ENCODE measurements around the gene TLCD5. TPM values are rescaled to one million over a fixed set of nuclear protein-coding genes. Genes with fewer than 3 reads are reported as not detected.
A peak's percentile ranks its signal among the peaks of the same experiment; 100 is the strongest.

The TLCD5 gene
- total RNA-seq, 2 donors from 2014 or later: 0.26 to 0.33 TPM

DNA sequence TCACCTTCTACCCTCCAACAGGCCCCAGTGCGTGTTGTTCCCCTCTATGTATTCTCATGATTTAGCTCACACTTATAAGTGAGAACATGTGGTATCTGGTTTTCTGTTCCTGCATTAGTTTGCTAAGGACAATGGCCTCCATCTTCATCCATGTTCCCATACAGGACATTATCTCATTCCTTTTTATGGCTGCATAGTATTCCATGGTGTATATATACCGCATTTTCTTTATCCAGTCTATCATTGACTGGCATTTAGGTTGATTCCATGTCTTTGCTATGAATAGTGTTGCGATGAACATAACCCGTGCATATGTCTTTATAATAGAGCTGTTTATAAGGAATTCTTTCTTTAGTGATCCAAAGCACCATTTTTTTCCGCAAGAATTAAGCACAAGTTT lies 28.5 kb upstream of the TLCD5 start:
- Mint-ChIP-seq H3K9me3 (no peaks in the 10 kb centered on the region), H3K27ac (no peak overlapping the region), H3K36me3 (no peaks in the 10 kb centered on the region), H3K4me3 (no peak overlapping the region), H3K27me3 (peaks cover 31 to 63% of the 10 kb centered on the region in 2 donors), H3K4me1 (ENCODE audit: low read depth in 2 of 2) (peaks cover 0 to 2% of the 10 kb centered on the region in 2 donors)
- ATAC-seq: no peak
- no peak for DNase-seq (ENCODE audit: low spot score)

DNA sequence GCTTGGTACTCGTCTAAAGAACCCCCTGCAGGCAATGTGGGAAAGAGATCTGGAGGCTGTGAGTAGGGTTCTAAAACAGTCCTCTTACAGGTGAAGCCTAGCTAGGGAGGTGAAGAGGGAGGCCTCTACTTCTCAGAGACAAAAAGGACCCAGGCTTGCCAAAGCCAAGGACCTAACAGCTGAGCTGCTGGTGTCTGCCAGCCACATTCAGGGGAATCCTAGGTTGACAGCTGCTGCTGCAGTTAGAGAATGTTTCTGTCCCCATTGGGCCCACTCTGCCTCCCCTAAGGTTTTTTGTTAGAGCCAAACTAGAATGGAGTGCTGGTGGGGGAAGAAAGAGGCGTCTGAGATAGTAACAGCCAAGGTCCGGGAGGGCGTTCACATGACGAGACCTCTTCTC lies 26.6 kb upstream of the TLCD5 start:
- H3K9me3 Mint-ChIP-seq: no peaks in the 10 kb centered on the region
- H3K4me3 Mint-ChIP-seq: no peak overlapping the region
- peak overlapping the region in 1 of 2 donors; percentile 13 for H3K27ac Mint-ChIP-seq
- ATAC-seq (no peak), DNase-seq (ENCODE audit: low spot score) (no peak)
- H3K4me1 Mint-ChIP-seq (ENCODE audit: low read depth in 2 of 2): peaks cover 0 to 2% of the 10 kb centered on the region in 2 donors
- H3K36me3 Mint-ChIP-seq: no peaks in the 10 kb centered on the region
- H3K27me3 Mint-ChIP-seq: peaks cover 28 to 58% of the 10 kb centered on the region in 2 donors

DNA sequence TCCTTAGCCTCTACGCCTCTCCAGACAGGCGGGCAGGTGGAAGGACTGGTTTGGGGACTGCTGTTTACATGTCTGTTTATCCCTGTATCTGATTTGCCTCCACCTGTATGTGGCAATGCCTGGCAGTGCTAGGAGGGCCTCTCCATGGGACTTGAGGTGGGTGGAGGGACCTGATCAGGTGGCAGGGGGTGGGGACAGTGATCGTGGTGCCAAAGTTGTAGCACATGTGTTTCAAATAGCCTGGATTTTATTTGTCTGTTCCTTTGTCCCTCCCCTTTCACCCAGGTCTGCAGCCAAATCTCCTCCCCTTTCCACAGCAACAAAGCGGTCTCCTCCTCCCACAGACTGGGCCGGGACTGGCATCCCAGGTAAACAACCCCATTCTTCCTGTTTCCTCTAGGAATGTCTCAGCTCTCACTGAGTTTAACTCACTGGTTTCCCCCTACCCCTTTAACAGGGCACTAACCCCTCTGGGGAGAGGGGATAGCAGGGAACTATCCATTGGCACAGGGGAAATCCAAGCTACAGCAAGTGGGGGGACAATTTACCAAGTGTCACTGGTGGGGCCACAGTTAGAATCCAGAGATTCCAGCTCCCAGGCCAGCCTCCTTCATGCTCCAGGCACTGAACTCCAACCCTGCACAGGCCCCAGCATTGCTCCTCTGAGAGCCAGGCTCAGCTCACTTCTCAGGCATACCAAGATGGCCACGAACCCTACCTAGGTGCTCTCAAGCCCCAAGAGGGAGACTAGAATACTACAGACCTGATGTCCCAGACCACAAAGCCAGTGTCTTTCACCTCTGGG lies 22.9 kb upstream of the TLCD5 start:
- no peak for ATAC-seq

DNA sequence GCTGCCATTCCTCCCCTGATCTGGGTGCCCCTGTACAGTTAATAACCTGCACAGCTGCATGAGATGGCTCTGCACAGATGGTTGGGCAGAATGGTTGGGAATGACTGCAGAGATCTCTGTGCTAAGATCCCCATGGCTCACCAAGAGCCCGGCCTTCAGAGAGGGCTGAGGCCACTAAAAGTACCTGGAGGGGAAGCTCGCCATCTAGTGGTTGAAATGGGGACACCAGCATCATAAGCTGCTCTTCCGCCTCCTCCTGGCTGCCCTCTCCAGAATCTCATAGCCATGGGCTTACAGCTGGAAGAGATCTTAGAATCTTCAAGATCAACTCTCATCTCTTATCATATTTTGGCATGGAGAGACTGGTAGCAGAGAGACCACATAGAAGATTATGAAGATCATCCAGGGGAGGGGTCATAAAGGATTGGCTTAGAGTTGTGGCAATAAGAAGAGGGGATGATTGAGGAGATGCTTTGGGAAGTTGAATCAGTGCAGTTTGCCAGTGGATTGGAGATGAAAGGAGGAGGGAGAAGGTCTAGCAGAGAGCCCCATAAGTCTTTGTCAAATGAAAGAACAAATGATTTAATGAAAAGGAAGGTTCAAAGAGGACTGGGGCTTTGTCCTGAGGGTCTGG lies 22.0 kb upstream of the TLCD5 start:
- Mint-ChIP-seq H3K27ac (no peak overlapping the region), H3K27me3 (peaks cover 11 to 13% of the 10 kb centered on the region in 2 donors)

More for the DNA sequence above, 22.9 kb upstream of the TLCD5 start:
- Mint-ChIP-seq H3K27ac (no peak overlapping the region), H3K9me3 (no peaks in the 10 kb centered on the region), H3K4me1 (ENCODE audit: low read depth in 2 of 2) (peaks cover 0 to 2% of the 10 kb centered on the region in 2 donors), H3K27me3 (peaks cover 16 to 22% of the 10 kb centered on the region in 2 donors), H3K4me3 (no peak overlapping the region), H3K36me3 (no peaks in the 10 kb centered on the region)
- no peak for DNase-seq (ENCODE audit: low spot score)

DNA sequence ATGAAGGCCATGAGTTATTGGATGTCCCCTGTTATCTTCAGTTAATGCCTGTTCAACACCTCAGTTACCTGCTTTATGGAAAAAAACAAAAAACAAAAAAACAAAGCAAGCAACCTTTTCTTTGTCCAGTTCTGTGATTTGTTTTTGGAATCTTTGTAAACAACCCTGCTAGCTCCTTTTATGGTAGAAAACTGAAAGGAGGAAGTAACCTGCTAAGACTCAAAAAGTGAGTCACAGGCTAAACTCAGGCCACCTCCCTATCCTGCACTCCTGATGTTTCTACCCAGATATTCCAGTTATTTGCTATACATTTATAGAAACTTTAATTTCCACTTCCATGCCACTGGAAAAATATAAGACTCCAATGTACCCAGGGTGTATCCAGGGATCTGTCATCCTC lies 20.6 kb upstream of the TLCD5 start:
- Mint-ChIP-seq H3K4me3 (no peak overlapping the region), H3K27me3 (peaks cover 8% of the 10 kb centered on the region in 2 donors), H3K36me3 (no peaks in the 10 kb centered on the region), H3K9me3 (no peaks in the 10 kb centered on the region), H3K4me1 (ENCODE audit: low read depth in 2 of 2) (no peaks in the 10 kb centered on the region), H3K27ac (no peak overlapping the region)
- DNase-seq (ENCODE audit: low spot score): no peak
- no peak for ATAC-seq

More for the DNA sequence above, 22.0 kb upstream of the TLCD5 start:
- H3K9me3 Mint-ChIP-seq: no peaks in the 10 kb centered on the region
- no peak overlapping the region for H3K4me3 Mint-ChIP-seq
- peaks cover 0 to 1% of the 10 kb centered on the region in 2 donors for H3K4me1 Mint-ChIP-seq (ENCODE audit: low read depth in 2 of 2)
- no peak for DNase-seq (ENCODE audit: low spot score)
- peak; percentile 44 to 62 for ATAC-seq
- H3K36me3 Mint-ChIP-seq: no peaks in the 10 kb centered on the region

DNA sequence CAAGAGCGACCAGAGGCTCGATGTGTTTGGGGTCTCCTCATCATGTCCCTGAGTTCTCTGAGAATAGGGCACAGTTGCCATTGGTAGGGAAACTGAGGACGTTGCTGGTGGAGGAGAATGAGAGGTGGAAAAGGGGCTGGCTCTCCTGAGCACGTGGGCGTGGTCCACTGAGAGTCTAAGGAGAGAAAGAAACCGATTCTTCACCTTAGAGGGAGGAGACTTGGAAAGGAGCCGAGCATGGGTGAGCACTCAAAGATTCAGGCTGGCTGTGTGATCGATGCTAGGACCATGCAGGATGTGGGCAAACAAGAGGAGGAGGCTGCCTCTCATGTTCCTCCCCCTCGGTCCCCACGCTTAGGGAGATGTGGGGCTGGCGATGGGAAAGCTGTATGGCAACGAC lies 19.8 kb upstream of the TLCD5 start:
- Mint-ChIP-seq H3K4me3 (no peak overlapping the region), H3K4me1 (ENCODE audit: low read depth in 2 of 2) (no peaks in the 10 kb centered on the region), H3K27me3 (peaks cover 8% of the 10 kb centered on the region in 2 donors), H3K36me3 (no peaks in the 10 kb centered on the region), H3K9me3 (no peaks in the 10 kb centered on the region), H3K27ac (no peak overlapping the region)
- DNase-seq (ENCODE audit: low spot score): no peak
- no peak for ATAC-seq

DNA sequence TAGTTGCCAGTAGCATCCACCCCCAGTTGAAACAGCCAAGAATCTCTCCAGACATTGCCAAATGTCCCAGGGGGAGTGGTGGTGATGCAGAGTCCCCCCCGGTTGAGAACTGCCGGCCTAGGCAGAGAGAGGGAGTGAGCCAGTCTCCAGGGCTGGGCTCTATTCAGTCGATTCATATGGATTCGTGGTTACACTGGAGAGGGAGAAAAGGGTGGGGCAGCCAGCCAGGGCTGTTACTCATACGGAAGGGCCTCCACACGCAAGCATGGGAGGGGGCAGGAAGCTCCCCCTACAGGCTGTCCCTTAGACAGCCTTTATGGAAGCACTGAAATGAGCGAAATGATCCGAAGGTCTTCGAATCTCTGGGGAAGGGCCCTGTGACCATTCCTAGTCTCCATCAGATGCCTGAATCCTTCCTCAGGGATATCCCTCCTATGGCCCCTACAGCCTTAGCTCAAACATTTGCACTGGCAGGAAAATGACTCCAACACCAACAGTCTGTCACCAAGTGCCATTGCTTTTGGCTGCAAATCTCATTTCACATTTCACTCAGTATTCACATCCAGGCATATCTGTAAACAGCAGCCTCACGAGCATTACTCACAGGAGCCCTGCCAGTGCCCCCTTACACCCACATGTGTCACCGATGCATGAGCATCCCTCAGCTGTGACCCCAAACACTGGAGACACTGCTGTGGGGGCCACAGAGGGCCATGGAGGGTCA lies 18.4 kb upstream of the TLCD5 start:
- Mint-ChIP-seq H3K4me1 (ENCODE audit: low read depth in 2 of 2) (no peaks in the 10 kb centered on the region), H3K27me3 (peaks cover 8% of the 10 kb centered on the region in 2 donors), H3K36me3 (no peaks in the 10 kb centered on the region), H3K9me3 (no peaks in the 10 kb centered on the region), H3K4me3 (no peak overlapping the region), H3K27ac (no peak overlapping the region)
- DNase-seq (ENCODE audit: low spot score) (no peak), ATAC-seq (no peak)

DNA sequence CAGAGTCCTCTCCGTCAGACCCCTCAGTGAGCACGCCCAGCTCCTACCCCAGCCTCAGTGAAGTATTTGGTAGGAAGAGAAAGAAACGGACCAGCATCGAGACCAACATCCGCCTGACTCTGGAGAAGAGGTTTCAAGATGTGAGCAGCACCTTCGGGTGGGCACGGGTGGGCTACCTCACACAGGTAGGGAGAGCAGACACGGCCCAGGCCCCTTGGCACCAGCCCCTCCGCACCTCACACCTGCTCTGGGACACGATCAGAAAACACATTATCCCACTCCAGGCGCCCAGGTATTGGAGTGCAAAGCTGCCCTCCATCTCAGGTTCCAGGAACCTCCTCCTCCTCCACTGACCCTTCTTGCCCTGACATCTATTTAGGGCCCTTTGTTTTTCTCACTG lies 17.6 kb upstream of the TLCD5 start:
- Mint-ChIP-seq H3K9me3 (no peaks in the 10 kb centered on the region), H3K27ac (no peak overlapping the region), H3K27me3 (peaks cover 8 to 10% of the 10 kb centered on the region in 2 donors), H3K36me3 (no peaks in the 10 kb centered on the region), H3K4me1 (ENCODE audit: low read depth in 2 of 2) (no peaks in the 10 kb centered on the region), H3K4me3 (no peak overlapping the region)
- DNase-seq (ENCODE audit: low spot score) (no peak), ATAC-seq (no peak)

DNA sequence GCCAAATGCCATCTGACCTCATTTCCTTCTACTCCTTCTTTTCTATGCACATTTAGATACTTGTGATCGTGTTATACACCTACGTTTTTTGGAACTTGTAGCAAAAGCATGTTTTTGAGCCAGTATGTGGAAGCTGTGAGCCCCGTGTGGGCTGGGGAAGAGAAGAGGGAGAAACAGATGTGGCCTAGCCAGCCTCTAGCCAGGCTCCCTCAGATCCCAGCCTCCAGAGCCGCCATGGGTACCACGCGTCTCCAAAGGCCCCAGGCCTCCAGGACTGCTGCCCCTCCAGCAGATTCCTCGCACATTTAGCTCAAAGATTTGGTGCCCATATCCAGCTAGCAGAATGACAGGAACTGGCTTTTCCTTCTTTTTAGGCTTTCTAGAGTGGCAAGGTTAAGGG lies 17.0 kb upstream of the TLCD5 start:
- DNase-seq (ENCODE audit: low spot score) (no peak), ATAC-seq (no peak)
- Mint-ChIP-seq H3K4me1 (ENCODE audit: low read depth in 2 of 2) (no peaks in the 10 kb centered on the region), H3K4me3 (no peak overlapping the region), H3K27ac (no peak overlapping the region), H3K27me3 (peaks cover 13% of the 10 kb centered on the region in 2 donors), H3K9me3 (no peaks in the 10 kb centered on the region), H3K36me3 (no peaks in the 10 kb centered on the region)

DNA sequence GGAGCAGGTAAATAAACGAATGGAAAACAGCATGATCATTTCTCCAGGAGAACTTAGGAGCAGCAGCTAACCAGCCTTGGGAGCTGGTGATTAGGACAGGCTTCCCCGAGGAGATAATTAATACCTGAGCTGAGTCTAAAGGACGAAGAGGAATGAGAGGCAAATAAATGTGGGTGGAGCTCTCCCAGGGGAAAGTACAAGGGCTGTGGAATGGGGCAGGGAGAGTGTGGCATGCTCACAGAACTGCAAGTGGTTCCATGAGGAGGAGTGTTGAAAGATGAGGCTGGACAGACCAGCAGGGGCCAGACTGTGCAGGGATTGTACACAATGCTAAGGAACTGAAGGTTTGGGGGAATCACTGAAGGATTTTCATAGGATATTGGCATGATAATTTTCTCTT lies 14.2 kb upstream of the TLCD5 start:
- no peaks in the 10 kb centered on the region for H3K36me3 Mint-ChIP-seq
- H3K4me3 Mint-ChIP-seq: no peak overlapping the region
- peak; percentile 13 for DNase-seq (ENCODE audit: low spot score)
- H3K9me3 Mint-ChIP-seq: no peaks in the 10 kb centered on the region
- no peaks in the 10 kb centered on the region for H3K4me1 Mint-ChIP-seq (ENCODE audit: low read depth in 2 of 2)
- H3K27me3 Mint-ChIP-seq: peaks cover 8% of the 10 kb centered on the region in 2 donors
- H3K27ac Mint-ChIP-seq: no peak overlapping the region
- no peak for ATAC-seq

DNA sequence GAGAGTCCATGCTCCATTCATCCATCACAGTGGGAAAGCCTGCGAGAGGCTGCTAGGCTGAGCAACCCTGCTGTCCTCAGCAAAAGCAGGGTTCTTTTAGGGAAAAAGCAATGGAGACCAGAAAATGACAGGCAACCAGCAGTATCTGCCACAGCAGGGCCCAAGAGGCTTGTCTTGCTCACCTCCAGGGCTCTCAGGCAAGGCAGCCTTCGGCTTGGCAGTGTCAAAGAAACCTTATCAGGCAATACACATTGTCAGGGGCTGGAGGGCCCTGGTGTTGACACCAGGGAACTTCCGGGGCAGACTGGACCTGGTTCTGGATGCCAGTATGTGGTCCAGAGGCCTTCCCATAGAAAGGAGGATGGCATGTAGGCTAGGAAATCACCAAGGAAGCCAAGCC lies 10.2 kb upstream of the TLCD5 start:
- Mint-ChIP-seq H3K36me3 (no peaks in the 10 kb centered on the region), H3K27ac (no peak overlapping the region)

DNA sequence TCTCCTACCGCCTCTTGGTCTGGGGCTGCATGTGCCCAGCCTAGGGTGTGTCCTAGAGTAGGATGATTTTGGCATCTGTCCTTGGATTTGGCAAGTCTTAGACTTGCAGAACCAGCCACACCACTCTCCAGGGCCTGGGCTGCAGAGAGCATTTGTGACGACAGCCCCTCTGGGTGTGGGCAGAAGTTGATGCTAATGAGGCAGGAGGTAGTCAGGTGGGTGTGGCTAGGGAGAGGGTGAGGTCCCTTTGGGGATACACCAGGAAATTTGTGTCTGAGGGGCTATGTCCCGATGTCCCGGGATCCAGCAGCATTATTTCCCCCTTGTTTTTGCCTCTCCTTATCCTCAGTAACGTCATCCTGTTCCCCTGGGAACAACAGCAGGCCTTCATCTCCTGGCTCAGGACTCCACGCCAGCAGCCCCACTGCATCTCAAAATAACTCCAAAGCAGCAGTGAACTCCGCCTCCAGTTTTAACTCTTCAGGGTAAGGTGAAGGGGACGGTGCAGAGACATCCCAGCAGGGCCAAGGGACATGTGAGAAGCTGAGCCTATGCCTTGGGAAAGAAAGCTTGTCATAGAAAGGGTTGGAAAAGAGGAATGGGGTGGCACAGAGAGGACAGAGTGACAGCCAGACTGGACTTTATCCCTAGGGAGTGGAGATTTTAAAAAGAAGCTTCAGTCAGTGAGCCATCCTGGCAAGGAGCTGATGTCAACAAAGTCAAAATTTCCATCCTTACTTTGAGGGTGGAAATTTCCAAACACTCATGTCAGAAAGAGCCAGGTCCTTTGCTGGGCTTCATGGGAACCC lies 8.0 kb upstream of the TLCD5 start:
- ATAC-seq (no peak), DNase-seq (ENCODE audit: low spot score) (peak; percentile 12)
- no peak overlapping the region for H3K27ac Mint-ChIP-seq
- H3K4me3 Mint-ChIP-seq: no peak overlapping the region
- H3K4me1 Mint-ChIP-seq (ENCODE audit: low read depth in 2 of 2): no peaks in the 10 kb centered on the region
- no peaks in the 10 kb centered on the region for H3K36me3 Mint-ChIP-seq
- no peaks in the 10 kb centered on the region for H3K9me3 Mint-ChIP-seq
- peaks cover 30 to 32% of the 10 kb centered on the region in 2 donors for H3K27me3 Mint-ChIP-seq

More for the DNA sequence above, 10.2 kb upstream of the TLCD5 start:
- peaks cover 23 to 27% of the 10 kb centered on the region in 2 donors for H3K27me3 Mint-ChIP-seq
- no peaks in the 10 kb centered on the region for H3K9me3 Mint-ChIP-seq
- no peaks in the 10 kb centered on the region for H3K4me1 Mint-ChIP-seq (ENCODE audit: low read depth in 2 of 2)
- DNase-seq (ENCODE audit: low spot score): peak; percentile 49
- H3K4me3 Mint-ChIP-seq: no peak overlapping the region
- ATAC-seq: no peak

DNA sequence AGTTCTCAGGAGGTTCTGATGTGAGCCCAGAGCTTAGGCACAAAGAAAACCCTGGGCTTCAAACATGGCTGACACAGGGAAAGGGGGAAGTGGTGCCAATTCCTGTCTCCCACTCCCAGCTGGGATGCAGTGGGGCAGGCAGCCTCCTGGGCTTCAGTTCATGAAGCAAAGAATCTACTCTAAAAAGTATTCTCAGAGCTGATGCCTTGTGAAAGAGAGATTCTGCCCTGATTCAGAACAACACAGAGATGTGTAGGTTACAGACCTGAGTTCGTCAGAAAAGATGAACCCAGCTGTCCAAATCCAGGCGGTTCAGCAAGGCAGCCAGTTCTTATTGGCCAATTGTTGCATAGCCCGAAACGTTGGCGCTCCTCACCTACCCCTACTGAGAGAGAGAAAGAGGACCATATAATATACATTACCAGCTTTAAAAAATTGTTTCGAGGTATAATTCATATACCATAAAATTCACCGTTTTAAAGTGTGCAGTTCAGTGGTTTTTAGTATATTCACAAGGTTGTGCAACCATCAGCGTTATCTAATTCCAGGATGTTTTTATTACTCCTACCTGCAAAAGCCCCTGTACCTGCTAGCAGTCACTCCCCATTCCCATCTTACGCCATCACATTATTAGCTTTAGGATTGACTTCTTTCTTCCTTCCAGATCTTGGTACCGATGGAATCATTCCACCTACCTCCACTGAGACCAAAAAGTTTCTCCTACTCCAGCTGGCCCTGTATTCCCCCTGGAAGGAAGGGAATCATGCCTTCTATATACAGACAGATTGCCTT lies 7.2 kb upstream of the TLCD5 start:
- Mint-ChIP-seq H3K4me3 (no peak overlapping the region), H3K27ac (no peak overlapping the region), H3K4me1 (ENCODE audit: low read depth in 2 of 2) (no peaks in the 10 kb centered on the region), H3K27me3 (peaks cover 28 to 34% of the 10 kb centered on the region in 2 donors), H3K36me3 (no peaks in the 10 kb centered on the region), H3K9me3 (no peaks in the 10 kb centered on the region)
- ATAC-seq (no peak), DNase-seq (ENCODE audit: low spot score) (peak; percentile 28)
